ENCODE results near the gene PPME1. TPM values are rescaled to one million over a fixed set of nuclear protein-coding genes. Genes with fewer than 3 reads are reported as not detected.

PPME1 gene
- total RNA-seq, 1 experiment from 2014 or later = 68.3 TPM

DNA sequence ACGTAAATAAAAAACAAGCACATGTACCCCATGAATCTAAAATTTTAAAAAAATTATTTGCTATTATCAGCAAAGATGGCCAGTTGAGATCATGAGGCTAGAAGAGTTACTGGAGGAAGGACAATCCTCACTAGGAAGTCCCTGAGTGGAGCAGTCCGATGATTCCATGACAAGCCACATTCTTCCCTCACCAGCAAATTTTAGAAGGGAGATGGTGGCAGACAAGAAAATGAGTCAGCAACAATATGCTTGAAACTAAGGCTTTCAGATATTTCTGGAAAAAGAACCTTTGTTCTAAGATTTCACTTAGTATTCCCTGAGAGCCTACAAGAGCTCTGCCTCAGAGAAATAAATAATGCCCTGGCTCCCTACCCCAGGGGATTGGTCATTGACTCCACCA, 105.5 kb downstream of the PPME1 start:
- CTCF ChIA-PET = no interaction called here
- peaks cover 0 to 8% of the 10 kb centered on the region in 2 experiments; a peak in 1 of 4 replicates for H3K4me1 ChIP-seq (ENCODE audit: control insufficient read depth in 1 of 2, insufficient read depth in 2 of 2, low read length in 2 of 2)
- POLR2A ChIA-PET = no interaction called here

DNA sequence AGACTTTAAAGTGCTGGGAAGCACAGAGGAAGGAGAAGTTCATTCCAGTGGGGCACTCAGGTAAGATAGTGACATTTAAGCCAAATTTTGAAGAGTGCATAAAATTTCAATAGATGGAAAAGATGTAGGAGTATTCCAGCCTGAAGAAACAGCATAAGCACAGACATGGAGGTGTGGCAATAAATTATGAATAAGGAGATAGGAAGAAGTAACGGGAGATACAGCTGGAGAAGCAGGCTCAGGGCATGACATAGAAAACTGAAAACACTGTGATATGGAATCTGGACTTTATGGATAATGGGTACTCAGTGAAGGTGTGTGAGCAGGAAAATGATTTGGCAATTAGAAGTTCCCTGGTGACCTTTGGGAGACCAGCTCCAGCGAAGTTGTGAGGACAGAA, 107.0 kb downstream of the PPME1 start:
- DNase-seq (ENCODE audit: low read depth, low spot score) (no peak), ATAC-seq (no peak)
- ChIA-PET POLR2A (no interaction called here), CTCF (no interaction called here), RAD21 (ENCODE audit: low non-redundant PET in 1 of 2, low total read pairs in 2 of 2, uncharacterized antibody in 2 of 2, unreplicated experiment in 2 of 2) (no interaction called here)
- H3K27ac ChIP-seq (ENCODE audit: low read depth, low read length) = no peak overlapping the region
- intact Hi-C loops (cut with micrococcal nuclease) = no loop called here
- H3K9me2 ChIP-seq (ENCODE audit: insufficient read depth) = no peaks in the 10 kb centered on the region
- no peak overlapping the region for H2AFZ ChIP-seq (ENCODE audit: low read depth, low read length, poor library complexity, severe bottlenecking)
- no peaks in the 10 kb centered on the region for H4K20me1 ChIP-seq (ENCODE audit: insufficient read depth)
- H3K79me2 ChIP-seq (ENCODE audit: insufficient read depth, low read length) = no peaks in the 10 kb centered on the region
- no peak for TF ChIP-seq FOSL1 (IDR thresholded peaks at IDR 0.05; ENCODE audit: low read depth)
- TF ChIP-seq, protein P1, sequence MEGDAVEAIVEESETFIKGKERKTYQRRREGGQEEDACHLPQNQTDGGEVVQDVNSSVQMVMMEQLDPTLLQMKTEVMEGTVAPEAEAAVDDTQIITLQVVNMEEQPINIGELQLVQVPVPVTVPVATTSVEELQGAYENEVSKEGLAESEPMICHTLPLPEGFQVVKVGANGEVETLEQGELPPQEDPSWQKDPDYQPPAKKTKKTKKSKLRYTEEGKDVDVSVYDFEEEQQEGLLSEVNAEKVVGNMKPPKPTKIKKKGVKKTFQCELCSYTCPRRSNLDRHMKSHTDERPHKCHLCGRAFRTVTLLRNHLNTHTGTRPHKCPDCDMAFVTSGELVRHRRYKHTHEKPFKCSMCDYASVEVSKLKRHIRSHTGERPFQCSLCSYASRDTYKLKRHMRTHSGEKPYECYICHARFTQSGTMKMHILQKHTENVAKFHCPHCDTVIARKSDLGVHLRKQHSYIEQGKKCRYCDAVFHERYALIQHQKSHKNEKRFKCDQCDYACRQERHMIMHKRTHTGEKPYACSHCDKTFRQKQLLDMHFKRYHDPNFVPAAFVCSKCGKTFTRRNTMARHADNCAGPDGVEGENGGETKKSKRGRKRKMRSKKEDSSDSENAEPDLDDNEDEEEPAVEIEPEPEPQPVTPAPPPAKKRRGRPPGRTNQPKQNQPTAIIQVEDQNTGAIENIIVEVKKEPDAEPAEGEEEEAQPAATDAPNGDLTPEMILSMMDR (IDR thresholded peaks at IDR 0.05 in 2 of 3, conservative IDR thresholded peaks at IDR 0.05 in 1 of 3; ENCODE audit: borderline replicate concordance in 1 of 3, insufficient read depth in 1 of 3, low read depth in 2 of 3, low read length in 2 of 3) = no peak
- TF ChIP-seq ELF1 (IDR thresholded peaks at IDR 0.05; ENCODE audit: borderline replicate concordance, low read depth) = no peak
- TF ChIP-seq, protein P2, sequence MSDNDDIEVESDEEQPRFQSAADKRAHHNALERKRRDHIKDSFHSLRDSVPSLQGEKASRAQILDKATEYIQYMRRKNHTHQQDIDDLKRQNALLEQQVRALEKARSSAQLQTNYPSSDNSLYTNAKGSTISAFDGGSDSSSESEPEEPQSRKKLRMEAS (IDR thresholded peaks at IDR 0.05) = no peak
- TF ChIP-seq JUND (IDR thresholded peaks at IDR 0.05) = no peak
- no peak for TF ChIP-seq TCF7L2 (IDR thresholded peaks at IDR 0.05; ENCODE audit: borderline replicate concordance, extremely low read depth, insufficient read depth, insufficient read length)
- no peak for TF ChIP-seq YY1 (IDR thresholded peaks at IDR 0.05; ENCODE audit: extremely low read depth, insufficient replicate concordance, low read depth, low read length)
- no peak for TF ChIP-seq RAD21 (IDR thresholded peaks at IDR 0.05; ENCODE audit: low read depth)
- TF ChIP-seq, protein P3, sequence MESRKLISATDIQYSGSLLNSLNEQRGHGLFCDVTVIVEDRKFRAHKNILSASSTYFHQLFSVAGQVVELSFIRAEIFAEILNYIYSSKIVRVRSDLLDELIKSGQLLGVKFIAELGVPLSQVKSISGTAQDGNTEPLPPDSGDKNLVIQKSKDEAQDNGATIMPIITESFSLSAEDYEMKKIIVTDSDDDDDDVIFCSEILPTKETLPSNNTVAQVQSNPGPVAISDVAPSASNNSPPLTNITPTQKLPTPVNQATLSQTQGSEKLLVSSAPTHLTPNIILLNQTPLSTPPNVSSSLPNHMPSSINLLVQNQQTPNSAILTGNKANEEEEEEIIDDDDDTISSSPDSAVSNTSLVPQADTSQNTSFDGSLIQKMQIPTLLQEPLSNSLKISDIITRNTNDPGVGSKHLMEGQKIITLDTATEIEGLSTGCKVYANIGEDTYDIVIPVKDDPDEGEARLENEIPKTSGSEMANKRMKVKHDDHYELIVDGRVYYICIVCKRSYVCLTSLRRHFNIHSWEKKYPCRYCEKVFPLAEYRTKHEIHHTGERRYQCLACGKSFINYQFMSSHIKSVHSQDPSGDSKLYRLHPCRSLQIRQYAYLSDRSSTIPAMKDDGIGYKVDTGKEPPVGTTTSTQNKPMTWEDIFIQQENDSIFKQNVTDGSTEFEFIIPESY (IDR thresholded peaks at IDR 0.05; ENCODE audit: extremely low read depth, insufficient replicate concordance, low read length) = no peak
- peaks cover 0 to 8% of the 10 kb centered on the region in 2 experiments; a peak in 1 of 4 replicates for H3K4me1 ChIP-seq (ENCODE audit: control insufficient read depth in 1 of 2, insufficient read depth in 2 of 2, low read length in 2 of 2)
- H3K9me3 ChIP-seq (ENCODE audit: control insufficient read depth in 1 of 2, insufficient read depth in 1 of 2, low read depth in 1 of 2, low read length in 2 of 2) = no peaks in the 10 kb centered on the region
- H3K4me3 ChIP-seq (replicated peaks in 1 of 2; ENCODE audit: low read depth in 1 of 2, low read length in 2 of 2) = no peak overlapping the region
- no peaks in the 10 kb centered on the region for H3K36me3 ChIP-seq (ENCODE audit: control insufficient read depth in 1 of 2, insufficient read depth in 2 of 2, low read length in 2 of 2)
- no TSS peak for BruUV-seq (replicated peaks)
- no peak overlapping the region for H3K9ac ChIP-seq (ENCODE audit: low read length)
- no peaks in the 10 kb centered on the region for H3K27me3 ChIP-seq (ENCODE audit: insufficient read depth, low read length)
- no peak overlapping the region for H3K4me2 ChIP-seq (ENCODE audit: low read length)

More for the DNA sequence above, 105.5 kb downstream of the PPME1 start:
- H3K9me3 ChIP-seq (ENCODE audit: control insufficient read depth in 1 of 2, insufficient read depth in 1 of 2, low read depth in 1 of 2, low read length in 2 of 2) = no peaks in the 10 kb centered on the region
- no peaks in the 10 kb centered on the region for H4K20me1 ChIP-seq (ENCODE audit: insufficient read depth)
- TF ChIP-seq SIN3A (IDR thresholded peaks at IDR 0.05; ENCODE audit: low read depth) (no peak), RAD21 (IDR thresholded peaks at IDR 0.05; ENCODE audit: low read depth) (no peak), ZNF274 (IDR thresholded peaks at IDR 0.05; ENCODE audit: low read depth, low read length) (no peak), SRF (IDR thresholded peaks at IDR 0.05; ENCODE audit: low read depth) (no peak), JUND (IDR thresholded peaks at IDR 0.05) (no peak)
- BruUV-seq (replicated peaks) = no TSS peak
- ATAC-seq (no peak), DNase-seq (ENCODE audit: low read depth, low spot score) (no peak)
- H3K9me2 ChIP-seq (ENCODE audit: insufficient read depth) = no peaks in the 10 kb centered on the region
- no peak overlapping the region for H3K9ac ChIP-seq (ENCODE audit: low read length)
- RAD21 ChIA-PET (ENCODE audit: low non-redundant PET in 1 of 2, low total read pairs in 2 of 2, uncharacterized antibody in 2 of 2, unreplicated experiment in 2 of 2) = no interaction called here
- no peak overlapping the region for H3K4me2 ChIP-seq (ENCODE audit: low read length)
- no peak overlapping the region for H2AFZ ChIP-seq (ENCODE audit: low read depth, low read length, poor library complexity, severe bottlenecking)
- no peak overlapping the region for H3K27ac ChIP-seq (ENCODE audit: low read depth, low read length)
- intact Hi-C loops (cut with micrococcal nuclease) = no loop called here
- no peaks in the 10 kb centered on the region for H3K36me3 ChIP-seq (ENCODE audit: control insufficient read depth in 1 of 2, insufficient read depth in 2 of 2, low read length in 2 of 2)
- H3K79me2 ChIP-seq (ENCODE audit: insufficient read depth, low read length) = no peaks in the 10 kb centered on the region
- no peaks in the 10 kb centered on the region for H3K27me3 ChIP-seq (ENCODE audit: insufficient read depth, low read length)
- no peak overlapping the region for H3K4me3 ChIP-seq (replicated peaks in 1 of 2; ENCODE audit: low read depth in 1 of 2, low read length in 2 of 2)
